Measurements from ENCODE around the gene PPP6R2.

DNA sequence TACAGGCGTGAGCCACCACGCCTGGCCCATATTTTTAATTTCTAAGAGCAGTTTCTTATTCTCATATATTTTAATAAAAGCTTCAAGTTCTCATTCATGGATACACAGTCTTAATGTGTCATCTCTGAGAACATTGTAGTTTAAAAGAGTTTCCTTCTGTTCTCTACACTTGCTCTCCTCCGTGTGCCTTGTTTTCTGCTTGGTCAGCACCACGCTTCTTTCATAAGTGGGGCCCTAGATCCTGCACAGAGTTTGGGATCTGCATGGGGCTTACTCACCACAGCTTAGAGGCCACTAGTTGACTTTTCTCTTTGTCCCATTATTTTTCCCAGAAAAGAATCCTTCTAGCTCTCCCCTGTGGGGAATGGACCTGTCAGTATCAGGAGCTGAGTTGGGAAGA, 58.8 kb downstream of the PPP6R2 start:
- TF ChIP-seq CREB1 (IDR thresholded peaks at IDR 0.05) (no peak), SIN3A (conservative IDR thresholded peaks at IDR 0.05 in 1 of 2, IDR thresholded peaks at IDR 0.05 in 1 of 2; ENCODE audit: low read depth in 1 of 2, low read length in 2 of 2) (no peak), RAD21 (IDR thresholded peaks at IDR 0.05 in 1 of 2, conservative IDR thresholded peaks at IDR 0.05 in 1 of 2; ENCODE audit: low read depth in 2 of 2, low read length in 2 of 2) (no peak), EZH2 (IDR thresholded peaks at IDR 0.05; ENCODE audit: low read depth, low read length, severe bottlenecking) (no peak), TAF1 (IDR thresholded peaks at IDR 0.05; ENCODE audit: low read depth, low read length) (no peak), POLR2AphosphoS5 (IDR thresholded peaks at IDR 0.05; ENCODE audit: low read depth, low read length) (no peak), ZNF274 (IDR thresholded peaks at IDR 0.05; ENCODE audit: borderline replicate concordance, extremely low read depth, low read length) (no peak), SP1 (IDR thresholded peaks at IDR 0.05; ENCODE audit: low read depth, low read length) (no peak), EP300 (IDR thresholded peaks at IDR 0.05; ENCODE audit: borderline replicate concordance in 1 of 2, low read depth in 2 of 2, low read length in 2 of 2) (no peak), CHD1 (IDR thresholded peaks at IDR 0.05; ENCODE audit: low read depth, low read length) (no peak), PHF8 (conservative IDR thresholded peaks at IDR 0.05; ENCODE audit: low read depth, low read length) (no peak)
- TF ChIP-seq, protein P1, sequence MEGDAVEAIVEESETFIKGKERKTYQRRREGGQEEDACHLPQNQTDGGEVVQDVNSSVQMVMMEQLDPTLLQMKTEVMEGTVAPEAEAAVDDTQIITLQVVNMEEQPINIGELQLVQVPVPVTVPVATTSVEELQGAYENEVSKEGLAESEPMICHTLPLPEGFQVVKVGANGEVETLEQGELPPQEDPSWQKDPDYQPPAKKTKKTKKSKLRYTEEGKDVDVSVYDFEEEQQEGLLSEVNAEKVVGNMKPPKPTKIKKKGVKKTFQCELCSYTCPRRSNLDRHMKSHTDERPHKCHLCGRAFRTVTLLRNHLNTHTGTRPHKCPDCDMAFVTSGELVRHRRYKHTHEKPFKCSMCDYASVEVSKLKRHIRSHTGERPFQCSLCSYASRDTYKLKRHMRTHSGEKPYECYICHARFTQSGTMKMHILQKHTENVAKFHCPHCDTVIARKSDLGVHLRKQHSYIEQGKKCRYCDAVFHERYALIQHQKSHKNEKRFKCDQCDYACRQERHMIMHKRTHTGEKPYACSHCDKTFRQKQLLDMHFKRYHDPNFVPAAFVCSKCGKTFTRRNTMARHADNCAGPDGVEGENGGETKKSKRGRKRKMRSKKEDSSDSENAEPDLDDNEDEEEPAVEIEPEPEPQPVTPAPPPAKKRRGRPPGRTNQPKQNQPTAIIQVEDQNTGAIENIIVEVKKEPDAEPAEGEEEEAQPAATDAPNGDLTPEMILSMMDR (IDR thresholded peaks at IDR 0.05; ENCODE audit: control extremely low read depth in 1 of 3, insufficient read depth in 1 of 3, low read depth in 1 of 3, low read length in 3 of 3) = no peak
- TF ChIP-seq, protein P2, sequence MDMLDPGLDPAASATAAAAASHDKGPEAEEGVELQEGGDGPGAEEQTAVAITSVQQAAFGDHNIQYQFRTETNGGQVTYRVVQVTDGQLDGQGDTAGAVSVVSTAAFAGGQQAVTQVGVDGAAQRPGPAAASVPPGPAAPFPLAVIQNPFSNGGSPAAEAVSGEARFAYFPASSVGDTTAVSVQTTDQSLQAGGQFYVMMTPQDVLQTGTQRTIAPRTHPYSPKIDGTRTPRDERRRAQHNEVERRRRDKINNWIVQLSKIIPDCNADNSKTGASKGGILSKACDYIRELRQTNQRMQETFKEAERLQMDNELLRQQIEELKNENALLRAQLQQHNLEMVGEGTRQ (IDR thresholded peaks at IDR 0.05; ENCODE audit: low read length) = no peak
- TF ChIP-seq, protein P3, sequence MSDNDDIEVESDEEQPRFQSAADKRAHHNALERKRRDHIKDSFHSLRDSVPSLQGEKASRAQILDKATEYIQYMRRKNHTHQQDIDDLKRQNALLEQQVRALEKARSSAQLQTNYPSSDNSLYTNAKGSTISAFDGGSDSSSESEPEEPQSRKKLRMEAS (IDR thresholded peaks at IDR 0.05) = no peak
